Ovary (tissue), 10 donors: Measurements from ENCODE around the gene ATP2B2. TPM values are rescaled to one million over a fixed set of nuclear protein-coding genes. Genes with fewer than 3 reads are reported as not detected.

Experiments used
- DNase-seq, 5 donors: peaks; one replicate each; pipeline ENCODE4 v3.0.0-alpha.2; 2019 to 2020
- H3K27ac ChIP-seq, 2 donors: fragments of 200-600 bp; one replicate each; pipeline versions ENCODE4 v1.5.1 to v1.8.0; 2019 to 2022
- H3K27me3 ChIP-seq: fragments of 200-600 bp; one replicate; pipeline ENCODE4 v1.8.0; 2022
- H3K36me3 ChIP-seq: fragments of 200-600 bp; sonication (generic); one replicate; pipeline ENCODE4 v1.5.1; 2019
- H3K4me1 ChIP-seq: one replicate; pipeline ENCODE4 v1.8.1; 2013; ENCODE audit warnings: mild to moderate bottlenecking, moderate library complexity; ENCODE audit not compliant: insufficient read depth
- H3K4me3 ChIP-seq: fragments of 200-600 bp; sonication (generic); one replicate; pipeline ENCODE4 v1.5.1; 2017
- H3K9me3 ChIP-seq, 2 donors: fragments of 200-600 bp in 1 of 2; sonication (generic) in 1 of 2; one replicate each; pipeline versions ENCODE4 v1.5.1 to v1.8.1; 2013 to 2019; ENCODE audit warnings: mild to moderate bottlenecking in 1 of 2, moderate library complexity in 1 of 2
- EP300 ChIP-seq: sonication (generic); formaldehyde crosslinking; IDR thresholded peaks from one replicate; pipeline ENCODE4 v1.6.1; 2017; ENCODE audit warnings: antibody characterized with exemption
- POLR2A ChIP-seq: fragments of 450-650 bp; IDR thresholded peaks from one replicate; pipeline ENCODE4 v1.6.1; 2017; ENCODE audit warnings: antibody characterized with exemption, mild to moderate bottlenecking, moderate library complexity
- WGBS, 3 donors: extraction: QIAGEN DNeasy Blood & Tissue Kit in 1 of 3; methylation state at CpG; one replicate each; pipeline versions ENCODE4 v1.1.5 to v1.1.7; 2013 to 2017; 5-methylcytosine and 5-hydroxymethylcytosine counted together
- intact Hi-C, 4 donors: fragments of 100-400 bp; cut with DNase I; formaldehyde crosslinking; loops; one replicate each; pipeline versions ENCODE4 v1.11.0 to v1.15.1; 2022 to 2023
- long read RNA-seq, 3 donors: library from polyadenylated mRNA in 2 of 3; unstranded in 2 of 3; transcript quantifications; one replicate each; pipeline ENCODE4 v2.0.0 and lab custom pipeline, GENCODE V29; 2021 to 2026
- polyA plus RNA-seq, 2 donors: library from polyadenylated mRNA; stranded (reverse); fragments of 200-250 nt in 1 of 2; fragments of 350-450 nt in 1 of 2; fragmentation: Illumina TruSeq in 1 of 2; extraction: RNeasy Lipid Tissue Mini Kit (QIAGEN cat#74804) in 1 of 2; gene quantifications; one replicate each; pipeline ENCODE4 v1.2.3, GENCODE V29; 2013 to 2014
- total RNA-seq, 7 donors: library from RNA; depleted of rRNA in 2 of 7; stranded (reverse); fragments of >200 nt in 2 of 7; fragmentation: NEBNext Ultra II Directional in 3 of 7; extraction: Animal tissue kit (Norgen Biotek cat#: 25700) in 3 of 7; gene quantifications; one replicate each; pipeline versions ENCODE4 v1.1.0 to v1.2.4, GENCODE V29; 2016 to 2023
- TF ChIP-seq, protein P1 (sequence below), 3 donors: fragments of 450-650 bp in 2 of 3; fragments of 200-600 bp in 1 of 3; IDR thresholded peaks; one replicate each; pipeline versions ENCODE4 v1.5.1 to v1.8.0; 2016 to 2022; ENCODE audit warnings: antibody characterized with exemption in 3 of 3, mild to moderate bottlenecking in 1 of 3
- donor health status: DM: no; HTN: no; CAD: no; lungs with moderate emphysema.
- donor health status: DM: no; HTN: no; CAD: no.
- donor health status: Bipolar disorder and iron deficiency.
- donor health status: DM: yes; HTN: yes; CAD: no.
- donor health status: DM: no; HTN: no; CAD: no.
- donor health status: DM: yes; HTN: yes; CAD: no.

Gene ATP2B2
- total RNA-seq (10 to 100 TPM in 1 of 7 donors, 1 to 10 TPM in 1, under 1 TPM in 3, not detected in 2; 0.48 to 11.6 (median 0.87) TPM), polyA plus RNA-seq (under 1 TPM; 0.05 to 0.13 TPM)
- long read RNA-seq, donor 1, result 0 reads
- long read RNA-seq, donor 2, full-length matches to known transcripts, result 1 of 1 reads
- long read RNA-seq, donor 2, partial matches to known transcripts, result 0 of 1 reads
- long read RNA-seq, donor 2, other reads (novel, unspliced or antisense), result 0 of 1 reads
- long read RNA-seq, donor 3, result 0 reads

DNA sequence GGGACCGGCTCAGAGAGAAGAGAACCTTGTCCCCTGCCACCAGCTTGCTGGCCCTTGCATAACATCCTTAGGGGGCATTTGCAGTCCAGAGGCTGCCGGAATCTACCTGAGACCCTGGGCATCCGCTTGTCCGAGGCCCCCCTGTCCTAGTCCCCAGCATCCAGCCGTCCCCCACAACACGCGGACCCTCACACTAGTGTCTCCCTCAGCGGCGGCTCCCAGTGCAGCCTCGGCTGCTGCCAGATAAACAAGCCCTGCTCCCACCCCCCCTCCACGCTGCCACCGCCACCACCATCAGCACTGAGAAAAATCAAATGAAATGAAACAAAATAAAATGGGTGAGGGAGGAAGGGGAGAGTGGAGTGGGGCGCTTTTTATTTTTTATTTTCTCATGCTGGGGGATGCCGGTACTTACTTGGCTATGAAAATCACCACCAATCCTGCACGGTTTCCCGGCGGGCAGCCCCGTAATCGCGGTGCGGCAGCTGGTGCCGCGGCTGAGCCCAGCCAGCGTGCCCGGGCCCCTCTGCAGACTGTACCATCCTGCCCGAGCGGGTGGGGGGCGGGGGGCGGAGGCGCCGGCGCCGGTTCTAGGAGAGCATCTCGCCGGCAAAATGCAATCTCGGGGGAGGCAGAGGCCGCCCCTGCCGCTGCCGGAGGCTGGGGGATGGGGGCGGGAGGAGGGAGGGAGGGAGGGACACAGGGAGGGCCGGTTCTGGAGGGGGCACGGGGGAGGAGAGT, at the start of gene ATP2B2:
Gene ATP2B2 (minus strand): TSS at position 537 of the 741 bp plus-strand sequence. CDS start 56,043 bp downstream, outside the sequence.
- H3K27ac ChIP-seq, result no peak within 1 kb of the TSS
- H3K27me3 ChIP-seq, result no peaks in the 10 kb centered on the region
- WGBS, 3 donors, result 3 to 4% (median 4%) methylated on average over 42 of the region's 42 CpGs
- no peak for DNase-seq
- TF ChIP-seq EP300 (no peak), POLR2A (no peak)
- TF ChIP-seq, protein P1, sequence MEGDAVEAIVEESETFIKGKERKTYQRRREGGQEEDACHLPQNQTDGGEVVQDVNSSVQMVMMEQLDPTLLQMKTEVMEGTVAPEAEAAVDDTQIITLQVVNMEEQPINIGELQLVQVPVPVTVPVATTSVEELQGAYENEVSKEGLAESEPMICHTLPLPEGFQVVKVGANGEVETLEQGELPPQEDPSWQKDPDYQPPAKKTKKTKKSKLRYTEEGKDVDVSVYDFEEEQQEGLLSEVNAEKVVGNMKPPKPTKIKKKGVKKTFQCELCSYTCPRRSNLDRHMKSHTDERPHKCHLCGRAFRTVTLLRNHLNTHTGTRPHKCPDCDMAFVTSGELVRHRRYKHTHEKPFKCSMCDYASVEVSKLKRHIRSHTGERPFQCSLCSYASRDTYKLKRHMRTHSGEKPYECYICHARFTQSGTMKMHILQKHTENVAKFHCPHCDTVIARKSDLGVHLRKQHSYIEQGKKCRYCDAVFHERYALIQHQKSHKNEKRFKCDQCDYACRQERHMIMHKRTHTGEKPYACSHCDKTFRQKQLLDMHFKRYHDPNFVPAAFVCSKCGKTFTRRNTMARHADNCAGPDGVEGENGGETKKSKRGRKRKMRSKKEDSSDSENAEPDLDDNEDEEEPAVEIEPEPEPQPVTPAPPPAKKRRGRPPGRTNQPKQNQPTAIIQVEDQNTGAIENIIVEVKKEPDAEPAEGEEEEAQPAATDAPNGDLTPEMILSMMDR (IDR thresholded peaks at IDR 0.05), result no peak
- no peaks in the 10 kb centered on the region for H3K4me1 ChIP-seq
- no peaks in the 10 kb centered on the region for H3K9me3 ChIP-seq
- intact Hi-C loops, result no loop called here
- no peaks in the 10 kb centered on the region for H3K36me3 ChIP-seq
- H3K4me3 ChIP-seq, result no peak within 1 kb of the TSS

DNA sequence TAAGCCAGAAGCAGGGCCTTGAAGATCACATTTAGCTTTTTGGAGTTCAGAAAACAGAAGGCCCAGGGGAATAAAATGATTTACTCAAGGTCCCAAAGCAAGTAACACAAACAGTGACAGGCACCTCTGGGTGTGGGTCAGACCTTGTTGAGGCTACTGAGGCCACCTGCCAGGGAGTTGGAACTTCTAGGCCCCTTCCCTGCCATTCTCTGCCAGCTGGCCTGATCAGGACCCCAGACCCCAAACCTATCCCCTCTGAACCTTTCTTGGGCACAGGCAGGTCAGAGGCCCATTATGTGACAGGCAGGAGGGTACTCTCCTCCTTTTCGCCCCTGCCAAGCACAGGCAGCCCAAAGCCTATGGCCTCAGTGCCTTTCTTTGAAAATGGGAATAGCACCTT, 49.4 kb upstream of the ATP2B2 start:
- H3K36me3 ChIP-seq, result no peaks in the 10 kb centered on the region
- no peak for DNase-seq
- no peaks in the 10 kb centered on the region for H3K27me3 ChIP-seq
- H3K4me3 ChIP-seq, result no peak overlapping the region
- WGBS, 3 donors, result 71 to 89% (median 80%) methylated on average over 1 of the region's 1 CpG
- intact Hi-C loops, result no loop called here
- no peaks in the 10 kb centered on the region for H3K9me3 ChIP-seq
- TF ChIP-seq, protein P1 (IDR thresholded peaks at IDR 0.05), result no peak
- no peak for TF ChIP-seq EP300
- TF ChIP-seq POLR2A, result no peak
- H3K27ac ChIP-seq, result no peak overlapping the region
- H3K4me1 ChIP-seq, result no peaks in the 10 kb centered on the region

DNA sequence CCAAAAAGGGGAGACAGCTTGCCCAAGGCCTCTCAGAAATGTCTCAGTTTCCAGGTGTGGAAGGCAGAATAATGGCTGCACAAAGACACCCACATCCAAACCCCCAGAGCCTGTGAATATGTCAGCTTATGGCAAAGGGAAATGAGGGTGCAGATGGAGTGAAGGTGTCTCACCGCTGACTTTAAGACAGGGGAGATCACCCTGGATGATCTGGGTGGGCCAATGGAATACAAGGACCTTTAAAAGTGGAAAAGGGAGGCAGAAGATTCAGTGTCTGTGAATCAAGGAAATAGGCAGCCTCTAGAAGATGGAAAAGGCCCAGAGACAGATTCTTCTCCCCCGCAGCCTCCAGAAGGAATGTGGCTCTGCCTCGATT, 48.8 kb upstream of the ATP2B2 start:
- no peaks in the 10 kb centered on the region for H3K9me3 ChIP-seq
- no peak overlapping the region for H3K27ac ChIP-seq
- intact Hi-C loops, result no loop called here
- H3K4me1 ChIP-seq, result no peaks in the 10 kb centered on the region
- no peaks in the 10 kb centered on the region for H3K36me3 ChIP-seq
- TF ChIP-seq POLR2A (no peak), EP300 (no peak)
- TF ChIP-seq, protein P1 (IDR thresholded peaks at IDR 0.05), result no peak
- 74 to 82% (median 75%) methylated on average over 3 of the region's 3 CpGs for WGBS, 3 donors
- no peaks in the 10 kb centered on the region for H3K27me3 ChIP-seq
- H3K4me3 ChIP-seq, result no peak overlapping the region
- DNase-seq, result no peak

DNA sequence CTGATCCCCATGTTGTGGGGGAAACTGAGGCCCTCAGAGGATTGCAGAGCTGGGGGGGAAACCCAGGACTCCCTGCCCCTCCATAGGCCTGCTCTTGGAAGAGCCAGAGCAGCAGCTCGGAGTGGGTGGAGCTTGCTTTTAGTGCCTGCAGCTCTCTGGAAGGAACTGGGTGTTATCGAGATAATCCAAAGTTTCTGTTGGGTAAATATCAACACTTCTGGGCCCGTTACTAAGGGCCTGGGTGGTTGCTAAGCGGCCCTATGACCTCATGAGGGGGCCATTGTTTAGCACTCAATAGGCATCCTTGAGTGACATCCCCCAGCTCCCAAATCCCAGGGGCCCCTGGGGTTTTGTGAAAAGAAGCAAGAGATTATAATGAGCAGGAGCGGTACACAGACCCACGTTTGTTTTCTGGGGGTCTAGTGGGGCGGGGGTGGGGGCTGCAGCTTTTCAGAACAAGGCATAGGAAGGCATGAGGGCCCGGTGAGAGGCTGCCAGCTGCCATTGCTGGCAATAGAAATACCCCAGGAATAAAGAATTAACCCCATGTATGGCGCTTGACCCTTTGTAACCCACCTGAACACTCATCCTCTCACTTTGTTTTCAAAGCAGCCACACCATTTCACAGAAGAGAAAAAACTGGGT, 48.3 kb upstream of the ATP2B2 start:
- Histone ChIP-seq H3K4me3 (no peak overlapping the region), H3K27me3 (no peaks in the 10 kb centered on the region), H3K9me3 (no peaks in the 10 kb centered on the region), H3K4me1 (no peaks in the 10 kb centered on the region), H3K36me3 (no peaks in the 10 kb centered on the region), H3K27ac (no peak overlapping the region)
- 21 to 33% (median 29%) methylated on average over 9 of the region's 9 CpGs for WGBS, 3 donors
- TF ChIP-seq EP300 (no peak), POLR2A (no peak)
- TF ChIP-seq, protein P1 (IDR thresholded peaks at IDR 0.05), result no peak
- intact Hi-C loops, result no loop called here
- no peak for DNase-seq
